HUES64 (cell line): ENCODE results near the gene ANKRD24.
"Not testable (repeated sequence)": the region's sequence is repeated elsewhere in the genome, so short reads cannot be mapped to it uniquely, and the experiment has no call there.

ENCODE experiments used
- H3K27ac ChIP-seq: 2 replicates; pipeline ENCODE4 v1.7.0; 2013; ENCODE audit warnings: low read depth, low read length, inconsistent platforms
- H3K27me3 ChIP-seq: 2 replicates; pipeline ENCODE4 v1.6.1; 2013; ENCODE audit warnings: mild to moderate bottlenecking, low read length; ENCODE audit not compliant: insufficient read depth
- H3K36me3 ChIP-seq: 2 replicates; pipeline ENCODE4 v1.6.1; 2013; ENCODE audit warnings: mild to moderate bottlenecking, low read length; ENCODE audit not compliant: insufficient read depth
- H3K4me1 ChIP-seq: 2 replicates; pipeline ENCODE4 v1.6.1; 2013; ENCODE audit warnings: mild to moderate bottlenecking, low read length, moderate library complexity; ENCODE audit not compliant: insufficient read depth
- H3K4me3 ChIP-seq: 2 replicates; pipeline ENCODE4 v1.5.1; 2013; ENCODE audit warnings: mild to moderate bottlenecking, low read length, moderate library complexity
- H3K9ac ChIP-seq: 2 replicates; pipeline ENCODE4 v1.6.1; 2013; ENCODE audit warnings: mild to moderate bottlenecking, low read depth, low read length
- H3K9me3 ChIP-seq: 2 replicates; pipeline ENCODE4 v1.6.1; 2013; ENCODE audit warnings: low read depth, low read length; ENCODE audit not compliant: insufficient read depth
- WGBS: fragments of 150-250, 120-280 bp; methylation state at CpG from one replicate; pipeline ENCODE4 v1.1.7; 2013; ENCODE audit warnings: missing lambda C conversion rate; 5-methylcytosine and 5-hydroxymethylcytosine counted together

ANKRD24 gene

DNA sequence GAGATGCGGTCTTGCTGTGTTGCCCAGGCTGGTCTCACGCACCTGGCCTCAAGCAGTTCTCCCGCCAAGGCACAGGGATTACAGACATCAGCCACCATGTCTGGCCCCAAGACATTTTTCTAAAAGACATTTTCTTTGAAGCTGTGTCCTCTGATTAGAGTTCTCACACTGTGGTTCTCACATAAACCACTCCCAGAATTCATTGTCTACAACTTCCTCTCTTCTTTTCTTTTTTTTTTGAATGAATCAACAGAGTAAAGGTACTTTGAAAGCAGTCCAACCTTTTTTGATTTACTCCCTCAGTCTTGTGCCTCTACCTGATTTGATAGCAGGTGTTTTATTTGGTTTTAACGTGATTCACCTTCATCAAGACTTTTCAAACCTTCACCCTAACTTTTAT lies 82.3 kb downstream of the ANKRD24 start:
- Histone ChIP-seq H3K9ac (no peak overlapping the region), H3K4me1 (no peaks in the 10 kb centered on the region), H3K27ac (no peak overlapping the region), H3K27me3 (no peaks in the 10 kb centered on the region), H3K4me3 (no peak overlapping the region), H3K36me3 (peaks cover 40% of the 10 kb centered on the region), H3K9me3 (no peaks in the 10 kb centered on the region)
- WGBS = 95% methylated on average over 3 of the region's 4 CpGs

- peaks cover 33% of the 10 kb centered on the region for H3K36me3 ChIP-seq
- H3K9ac ChIP-seq = no peak overlapping the region
- no peak overlapping the region for H3K27ac ChIP-seq
- H3K4me3 ChIP-seq = no peak overlapping the region
- no peaks in the 10 kb centered on the region for H3K9me3 ChIP-seq
- no peaks in the 10 kb centered on the region for H3K4me1 ChIP-seq
- WGBS = 93% methylated on average over 16 of the region's 18 CpGs
- H3K27me3 ChIP-seq = no peaks in the 10 kb centered on the region
These were observed 83.9 kb downstream of the ANKRD24 start for GRCh38 chr19:4266253-4267000.

GRCh38 chr19:4267101-4267900 lies 84.8 kb downstream of the ANKRD24 start:
- H3K4me3 ChIP-seq = no peak overlapping the region

GRCh38 chr19:4267901-4268815 lies 85.7 kb downstream of the ANKRD24 start:
- Histone ChIP-seq H3K4me1 (no peaks in the 10 kb centered on the region), H3K27ac (no peak overlapping the region), H3K9me3 (no peaks in the 10 kb centered on the region), H3K36me3 (peaks cover 20% of the 10 kb centered on the region), H3K9ac (no peak overlapping the region), H3K4me3 (no peak overlapping the region), H3K27me3 (no peaks in the 10 kb centered on the region)
- 95% methylated on average over 29 of the region's 30 CpGs for WGBS

More at GRCh38 chr19:4267101-4267900, 84.8 kb downstream of the ANKRD24 start:
- no peak overlapping the region for H3K27ac ChIP-seq
- H3K9ac ChIP-seq = no peak overlapping the region
- H3K9me3 ChIP-seq = no peaks in the 10 kb centered on the region
- H3K4me1 ChIP-seq = no peaks in the 10 kb centered on the region
- no peaks in the 10 kb centered on the region for H3K27me3 ChIP-seq
- peaks cover 27% of the 10 kb centered on the region for H3K36me3 ChIP-seq
- 41% methylated on average over 21 of the region's 21 CpGs for WGBS

DNA sequence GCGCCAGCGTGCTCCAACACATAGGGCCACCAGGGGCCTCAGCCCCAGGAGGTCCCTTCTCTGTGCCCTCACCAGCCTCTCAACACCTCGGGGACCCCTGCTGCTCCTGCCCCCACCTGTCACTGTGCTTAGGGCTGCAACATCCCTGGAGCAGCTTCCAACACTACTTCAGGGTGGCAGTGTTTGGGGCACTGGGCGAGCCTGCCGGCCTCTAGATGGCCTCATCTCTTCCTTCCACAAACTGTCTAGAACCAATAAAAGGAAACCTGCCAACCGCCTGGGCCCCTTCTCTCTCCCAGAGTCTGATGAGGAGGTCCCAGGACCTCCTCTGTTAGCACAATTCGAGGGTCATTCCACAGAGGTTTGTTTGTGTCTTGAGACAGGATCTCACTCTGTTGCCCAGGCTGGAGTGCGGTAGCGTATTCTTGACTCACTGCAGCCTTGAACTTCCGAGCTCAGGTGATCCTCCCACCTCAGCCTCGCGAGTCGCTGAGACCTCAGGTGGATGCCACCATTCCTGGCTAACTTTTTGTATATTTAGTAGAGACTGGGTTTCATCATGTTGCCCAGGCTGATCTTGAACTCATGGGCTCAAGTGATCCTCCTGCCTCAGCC lies 86.4 kb downstream of the ANKRD24 start:
- no peak overlapping the region for H3K27ac ChIP-seq
- WGBS = 94% methylated on average over 13 of the region's 13 CpGs
- no peaks in the 10 kb centered on the region for H3K4me1 ChIP-seq
- no peaks in the 10 kb centered on the region for H3K27me3 ChIP-seq
- peaks cover 18% of the 10 kb centered on the region for H3K36me3 ChIP-seq
- no peak overlapping the region for H3K9ac ChIP-seq
- no peak overlapping the region for H3K4me3 ChIP-seq
- no peaks in the 10 kb centered on the region for H3K9me3 ChIP-seq

- no peak overlapping the region for H3K4me3 ChIP-seq
- 80% methylated on average over 10 of the region's 10 CpGs for WGBS
- H3K9me3 ChIP-seq = no peaks in the 10 kb centered on the region
These were observed 90.4 kb downstream of the ANKRD24 start for GRCh38 chr19:4272894-4273293.

DNA sequence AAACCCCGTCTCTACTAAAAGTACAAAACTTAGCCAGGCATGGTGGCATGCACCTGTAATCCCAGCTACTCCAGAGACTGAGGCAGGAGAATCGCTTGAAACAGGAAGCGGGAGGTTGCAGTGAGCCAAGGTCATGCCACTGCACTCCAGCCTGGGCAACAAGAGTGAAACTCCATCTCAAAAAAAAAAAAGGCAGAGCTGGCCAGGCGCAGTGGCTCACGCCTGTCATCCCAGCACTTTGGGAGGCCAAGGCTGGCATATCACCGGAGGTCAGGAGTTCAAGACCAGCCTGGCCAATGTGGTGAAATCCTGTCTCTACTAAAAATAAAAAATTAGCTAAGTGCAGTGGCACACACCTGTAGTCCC lies 91.8 kb downstream of the ANKRD24 start:
- H3K4me3 ChIP-seq, H3K9ac ChIP-seq, H3K27ac ChIP-seq, H3K9me3 ChIP-seq, H3K4me1 ChIP-seq, H3K36me3 ChIP-seq: not testable (repeated sequence)
- peaks cover 17% of the 10 kb centered on the region for H3K27me3 ChIP-seq
- WGBS = 96% methylated on average over 6 of the region's 6 CpGs

More at GRCh38 chr19:4272894-4273293, 90.4 kb downstream of the ANKRD24 start:
- no peaks in the 10 kb centered on the region for H3K4me1 ChIP-seq
- peaks cover 6% of the 10 kb centered on the region for H3K27me3 ChIP-seq
- peaks cover 13% of the 10 kb centered on the region for H3K36me3 ChIP-seq
- H3K9ac ChIP-seq = no peak overlapping the region
- H3K27ac ChIP-seq = no peak overlapping the region
